Liver (tissue), 4 donors: ENCODE results near the gene SLC13A1. TPM values are rescaled to one million over a fixed set of nuclear protein-coding genes. Genes with fewer than 3 reads are reported as not detected.

ENCODE experiments used
- polyA plus RNA-seq, 2 donors: library from polyadenylated mRNA; stranded (reverse) in 1 of 2; unstranded in 1 of 2; fragments of 200-250 nt in 1 of 2; fragments of >200 nt in 1 of 2; fragmentation: Nextera tagmentation in 1 of 2; extraction: Ambion mirVana in 1 of 2; gene quantifications; one replicate each; pipeline versions ENCODE4 v1.2.1 to v1.2.3, GENCODE V29; 2013 to 2015
- total RNA-seq, 2 donors: library from RNA; depleted of rRNA; stranded (reverse); fragments of >200 nt; gene quantifications; one replicate each; pipeline ENCODE4 v1.2.3, GENCODE V29; 2014
- donor health status: healthy.
- donor health status: healthy.
- donor health status: healthy.

SLC13A1 gene
- total and polyA plus RNA-seq, 4 donors, result not detected

Other genes with a start within 250 kb of the SLC13A1 start
- gene TAS2R16, start 204.3 kb downstream of the SLC13A1 start, total RNA-seq, result not detected
- gene TAS2R16, start 204.3 kb downstream of the SLC13A1 start, polyA plus RNA-seq, result not detected